Middle frontal gyrus (tissue), 1 donor: ENCODE measurements around the gene ARHGAP24.

ENCODE experiments used
- DNase-seq: peaks from one replicate; pipeline ENCODE4 v3.0.0-alpha.2; 2015; ENCODE audit warnings: low spot score; ENCODE audit errors: extremely low spot score

ARHGAP24 gene

DNA sequence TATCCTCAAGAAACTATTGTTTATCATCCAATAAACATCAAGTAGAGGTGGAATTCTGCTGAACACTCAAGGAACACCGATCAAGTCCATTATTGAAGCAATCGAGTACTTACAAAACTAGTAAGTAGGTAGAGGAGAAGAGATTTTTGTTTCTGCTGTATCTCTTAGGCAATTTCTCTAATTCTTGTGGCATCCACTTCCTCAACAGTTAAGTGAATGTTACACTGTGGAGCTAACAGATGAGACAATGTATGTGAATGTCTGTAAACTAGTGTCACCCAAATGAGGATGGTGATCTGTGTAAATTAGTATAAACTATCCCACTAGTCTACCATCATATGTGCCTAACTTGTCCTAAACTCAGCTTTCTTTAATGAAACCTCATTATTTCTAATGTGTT lies 261.6 kb downstream of the ARHGAP24 start:
- DNase-seq: no peak

DNA sequence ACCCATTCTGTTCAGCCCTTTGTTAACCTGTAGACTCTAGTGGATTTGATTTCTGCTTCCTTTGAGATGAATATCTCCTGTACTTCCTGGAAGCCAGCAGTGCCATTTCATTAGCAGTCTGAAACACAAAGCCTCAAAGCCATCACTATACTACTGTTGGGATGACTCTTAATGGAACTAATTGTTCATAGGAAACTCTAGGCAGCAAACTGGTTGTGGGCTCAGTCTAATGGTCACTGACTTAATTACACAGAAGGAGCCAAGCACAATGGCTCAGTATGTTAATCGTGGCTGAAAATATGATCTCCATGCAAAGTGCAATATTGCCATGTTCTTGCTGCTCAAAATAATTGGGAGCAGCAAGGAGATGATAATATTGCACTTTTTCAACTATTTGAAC lies 262.3 kb downstream of the ARHGAP24 start:
- no peak for DNase-seq

DNA sequence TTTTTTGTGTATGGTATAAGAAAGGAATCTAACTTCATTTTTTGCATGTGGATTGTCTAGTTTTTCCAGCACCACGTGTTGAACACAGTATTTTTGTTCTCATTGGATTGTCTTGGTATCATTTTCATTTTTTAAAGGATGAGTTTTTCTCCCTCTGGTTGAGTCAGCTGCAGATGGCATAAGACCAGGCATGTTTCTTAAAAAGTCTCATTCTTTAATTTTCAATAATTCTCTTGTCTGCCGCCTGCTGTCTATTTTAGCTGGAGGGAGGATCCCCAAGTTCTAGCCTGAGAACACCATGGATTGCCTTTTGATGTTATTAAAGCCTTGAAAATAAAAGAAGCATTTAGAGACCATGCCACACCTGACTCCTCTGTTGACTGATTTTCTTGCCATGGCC lies 263.8 kb downstream of the ARHGAP24 start:
- no peak for DNase-seq

DNA sequence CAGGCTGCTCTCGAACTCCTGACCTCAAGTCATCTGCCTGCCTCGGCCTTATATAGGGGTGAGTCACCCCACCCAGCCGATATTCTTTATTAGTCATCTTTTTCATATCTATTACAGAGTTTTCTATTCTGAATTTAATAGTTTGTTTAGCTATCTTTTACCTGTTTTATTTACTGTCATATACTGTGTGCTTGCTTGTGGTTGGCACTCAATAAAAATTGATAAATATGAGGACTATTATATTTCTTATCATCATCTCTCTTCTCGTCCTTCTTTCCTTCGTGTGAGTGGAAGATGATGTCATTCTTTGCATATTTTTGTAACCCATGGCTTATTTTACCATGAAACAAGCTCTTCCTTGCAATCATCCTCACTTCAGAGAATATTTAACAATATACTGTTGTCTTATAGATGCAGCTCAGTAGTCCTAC lies 265.5 kb downstream of the ARHGAP24 start:
- no peak for DNase-seq

DNA sequence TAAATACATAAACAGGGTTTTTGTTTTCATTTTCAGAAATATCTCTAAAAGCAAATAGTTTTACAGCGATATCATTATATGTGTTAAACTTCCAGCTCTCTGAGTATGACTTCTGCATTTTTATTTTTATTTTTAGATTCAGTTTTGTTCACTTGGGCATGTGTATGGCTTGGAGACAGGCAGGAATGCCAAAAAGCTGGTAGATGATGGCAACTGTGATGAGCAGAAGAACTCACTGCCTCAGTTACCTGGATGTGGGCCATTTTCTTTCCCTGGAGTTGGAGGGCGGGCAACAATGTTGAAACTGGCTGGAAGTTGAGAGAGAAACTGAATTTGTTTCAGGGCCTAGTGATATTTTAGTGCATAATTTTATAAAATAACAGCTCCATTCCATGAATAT lies 266.4 kb downstream of the ARHGAP24 start:
- no peak for DNase-seq

DNA sequence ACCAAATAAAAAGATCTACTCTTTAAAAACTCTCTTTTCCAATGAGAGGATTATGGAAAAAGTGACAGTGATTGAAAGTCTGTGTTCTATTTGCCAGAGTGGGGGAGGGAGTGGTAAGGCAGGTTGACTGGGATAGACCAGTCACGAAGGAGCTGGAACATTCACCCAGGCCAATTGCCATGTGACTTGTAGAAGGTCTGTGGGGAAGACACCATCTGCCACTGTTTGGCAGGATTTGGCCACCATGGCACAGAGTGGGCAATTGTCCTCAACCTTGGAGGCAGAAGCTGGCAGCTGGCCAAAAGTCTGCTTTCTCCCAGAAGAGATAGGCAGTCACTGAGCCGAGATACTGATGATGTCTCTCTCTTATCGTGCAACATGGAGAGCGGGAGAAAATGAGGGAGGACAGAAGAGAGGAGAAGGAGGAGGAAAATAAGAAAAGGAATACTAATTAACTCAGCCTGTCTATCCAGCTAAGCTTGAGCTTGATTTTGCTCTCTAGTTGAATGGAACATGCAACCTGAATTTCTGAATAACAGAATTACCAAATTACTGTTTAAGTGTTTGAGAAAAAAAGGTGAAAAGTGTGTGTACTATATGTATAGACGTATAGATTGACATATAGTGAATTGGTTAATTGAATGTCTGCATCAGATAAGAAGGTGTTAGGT lies 267.1 kb downstream of the ARHGAP24 start:
- DNase-seq: peak; percentile 55

DNA sequence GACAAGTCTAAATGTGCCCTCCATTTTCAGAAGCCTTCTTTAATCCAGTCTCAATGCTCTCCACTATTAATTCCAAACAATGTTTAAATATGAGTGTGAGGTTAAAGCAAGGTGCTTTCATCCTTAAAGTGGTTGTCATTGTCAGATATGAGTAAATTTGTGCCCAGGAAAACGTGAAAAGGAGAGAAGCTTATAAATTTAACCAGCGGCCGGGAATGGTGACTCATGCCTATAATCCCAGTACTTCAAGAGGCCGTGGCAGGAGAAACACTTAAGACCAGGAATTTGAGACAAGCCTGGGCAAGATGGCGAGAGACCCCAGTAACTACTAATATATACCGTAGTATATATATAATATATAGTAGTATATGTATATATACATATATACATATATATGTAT lies 270.0 kb downstream of the ARHGAP24 start:
- DNase-seq: no peak

DNA sequence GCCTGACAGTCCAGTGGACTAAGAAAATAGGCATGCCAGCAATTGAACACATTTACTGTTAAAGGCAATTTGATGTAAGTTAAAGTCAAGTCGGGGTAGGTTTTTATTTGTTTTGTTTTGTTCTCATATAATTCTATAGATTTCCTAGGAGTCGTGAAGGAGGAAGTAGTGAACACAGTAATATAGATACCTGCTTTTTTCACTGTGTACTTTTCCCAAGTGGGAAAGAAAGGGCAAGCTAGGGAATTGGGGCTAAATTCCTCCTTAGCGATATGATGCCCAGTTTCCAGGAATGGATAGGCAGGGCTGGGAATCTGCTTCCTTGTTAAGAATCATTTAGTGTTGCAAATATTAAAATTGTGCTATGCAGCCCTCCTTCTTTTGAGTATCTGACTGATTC lies 271.0 kb downstream of the ARHGAP24 start:
- no peak for DNase-seq

DNA sequence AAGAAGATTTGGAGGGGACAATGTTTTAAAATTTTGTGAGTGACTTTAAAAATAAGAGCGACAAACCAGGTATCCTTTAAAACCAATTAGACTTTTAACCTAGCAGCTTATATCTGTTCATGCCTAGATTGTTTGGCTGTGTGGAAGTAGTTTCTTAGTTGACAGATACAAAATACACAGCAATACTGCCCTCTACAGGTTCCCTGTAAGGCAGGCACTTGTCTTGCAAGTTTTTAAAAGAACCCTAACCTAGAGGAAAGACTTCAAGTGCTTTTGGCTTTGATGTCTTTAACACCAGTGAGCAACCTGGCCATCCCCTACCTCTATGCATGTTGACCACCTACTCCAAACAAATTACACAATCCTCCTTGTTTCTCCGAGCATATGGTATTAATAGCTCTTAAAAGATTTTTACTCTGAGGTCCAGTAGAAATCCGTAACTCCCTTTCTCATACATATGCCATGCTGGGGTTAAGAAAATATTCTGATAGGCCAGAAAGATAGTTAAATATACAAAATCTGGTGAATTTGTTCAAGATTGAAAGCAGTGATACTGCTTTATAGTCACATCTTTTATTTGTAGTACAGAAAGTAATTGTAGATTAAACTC lies 273.0 kb downstream of the ARHGAP24 start:
- DNase-seq: peak; percentile 56

DNA sequence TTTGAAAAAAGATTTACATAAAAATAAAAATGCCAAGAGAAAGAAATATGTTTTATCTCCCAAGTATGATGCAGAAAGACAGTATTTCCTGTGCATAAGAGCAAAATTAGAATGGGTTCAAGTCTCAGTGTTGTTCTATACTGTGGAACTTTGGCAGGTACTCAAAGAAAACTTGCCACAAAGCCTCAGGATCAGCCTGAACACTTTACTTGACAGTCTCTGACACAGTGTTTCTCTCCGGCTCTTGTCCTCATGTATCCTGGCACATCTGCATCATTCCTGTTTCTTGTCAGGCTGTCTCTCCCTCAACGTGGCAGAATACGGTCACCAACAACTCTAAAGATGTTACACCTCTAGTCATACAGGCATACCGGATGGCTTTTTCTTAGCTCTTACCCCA lies 273.7 kb downstream of the ARHGAP24 start:
- DNase-seq: no peak

DNA sequence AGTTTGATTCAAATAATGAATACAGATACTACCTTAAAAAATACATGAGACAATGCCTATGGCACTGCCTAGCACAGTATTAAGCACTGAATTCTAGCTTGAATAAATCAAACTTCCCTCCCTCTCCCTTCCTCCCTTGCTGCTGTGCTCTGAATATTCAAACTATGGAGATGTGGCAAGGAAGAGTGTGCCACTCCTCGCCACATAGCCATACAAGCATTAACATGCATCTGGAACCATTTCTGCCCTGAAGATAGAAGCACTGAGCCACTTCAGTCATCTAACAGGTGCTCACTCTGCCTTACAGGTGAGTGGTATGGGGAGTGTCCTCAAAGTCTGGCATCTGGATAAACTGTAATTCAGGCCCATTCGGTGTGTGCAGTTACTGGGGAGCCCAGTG lies 276.9 kb downstream of the ARHGAP24 start:
- no peak for DNase-seq

DNA sequence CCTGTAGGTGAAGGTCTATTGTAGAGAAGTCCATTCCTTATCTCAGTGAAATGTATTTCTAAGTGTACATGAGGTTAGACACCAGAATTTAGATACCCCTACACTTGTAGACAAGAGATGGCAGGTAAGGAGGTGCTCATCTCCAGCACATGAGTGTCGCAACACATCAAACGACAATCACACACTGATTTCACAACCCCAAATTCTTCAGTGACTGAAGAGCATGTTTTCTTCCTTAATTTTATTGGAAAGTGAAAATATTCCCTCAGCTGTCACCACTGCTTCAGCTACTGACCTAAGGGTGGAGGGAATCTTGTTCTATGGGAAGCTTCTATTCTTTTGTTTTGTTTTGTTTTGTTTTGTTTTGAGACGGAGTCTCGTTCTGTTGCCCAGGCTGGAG lies 280.3 kb downstream of the ARHGAP24 start:
- no peak for DNase-seq

DNA sequence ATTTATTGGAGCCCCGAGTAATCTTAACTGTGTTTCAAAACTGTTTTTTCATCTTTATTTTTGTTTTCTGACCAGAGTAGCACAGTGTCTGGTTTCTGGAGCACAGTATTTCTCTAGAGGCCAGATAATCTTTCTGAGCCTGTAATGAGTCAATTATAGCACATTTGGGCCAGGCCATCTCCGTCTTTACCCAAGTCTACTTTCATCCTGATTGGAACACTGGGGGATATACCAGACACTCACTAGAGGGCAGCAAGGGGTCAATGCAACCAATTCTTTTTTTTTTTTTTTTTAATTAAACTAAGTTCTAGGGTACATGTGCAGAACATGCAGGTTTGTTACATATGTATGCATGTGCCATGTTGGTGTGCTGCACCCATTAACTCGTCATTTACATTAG lies 282.0 kb downstream of the ARHGAP24 start:
- DNase-seq: no peak

DNA sequence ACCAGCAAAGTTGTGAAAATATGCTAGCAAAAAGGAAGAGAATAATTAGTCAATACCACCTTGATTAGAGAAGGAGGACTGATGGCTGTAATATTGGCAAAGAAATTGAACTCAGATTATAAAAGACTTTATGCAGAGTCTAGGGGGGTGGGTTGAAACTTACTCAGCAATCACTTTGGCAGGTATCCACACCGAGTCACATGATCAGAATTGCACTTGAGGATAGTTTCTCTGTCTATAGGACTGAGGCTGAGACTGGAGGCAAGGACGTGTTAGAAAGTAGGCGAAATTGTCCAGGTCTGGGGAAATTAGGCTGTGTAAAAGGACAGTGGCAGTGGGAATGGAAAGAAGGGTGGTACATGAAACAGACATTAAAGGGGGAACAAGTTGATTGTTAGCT lies 284.4 kb downstream of the ARHGAP24 start:
- no peak for DNase-seq

DNA sequence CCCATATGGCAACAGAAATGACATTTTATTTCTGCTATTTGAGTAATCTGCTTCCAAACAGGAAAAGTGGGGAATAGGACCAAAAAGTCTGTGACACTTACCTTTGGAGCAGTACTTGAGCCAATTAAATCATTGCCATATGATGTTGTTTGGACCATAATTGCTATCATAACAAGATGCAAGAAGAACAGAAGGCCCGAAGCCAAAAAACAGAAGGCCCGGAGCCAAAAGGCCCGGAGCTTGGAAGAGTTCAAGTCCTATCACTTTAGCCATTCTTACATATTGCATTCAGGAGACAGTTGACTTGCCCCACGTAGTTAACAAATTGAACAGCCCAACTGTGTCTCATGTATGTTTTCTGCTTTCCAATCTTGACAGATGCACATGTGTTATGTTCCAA lies 285.6 kb downstream of the ARHGAP24 start:
- DNase-seq: no peak

DNA sequence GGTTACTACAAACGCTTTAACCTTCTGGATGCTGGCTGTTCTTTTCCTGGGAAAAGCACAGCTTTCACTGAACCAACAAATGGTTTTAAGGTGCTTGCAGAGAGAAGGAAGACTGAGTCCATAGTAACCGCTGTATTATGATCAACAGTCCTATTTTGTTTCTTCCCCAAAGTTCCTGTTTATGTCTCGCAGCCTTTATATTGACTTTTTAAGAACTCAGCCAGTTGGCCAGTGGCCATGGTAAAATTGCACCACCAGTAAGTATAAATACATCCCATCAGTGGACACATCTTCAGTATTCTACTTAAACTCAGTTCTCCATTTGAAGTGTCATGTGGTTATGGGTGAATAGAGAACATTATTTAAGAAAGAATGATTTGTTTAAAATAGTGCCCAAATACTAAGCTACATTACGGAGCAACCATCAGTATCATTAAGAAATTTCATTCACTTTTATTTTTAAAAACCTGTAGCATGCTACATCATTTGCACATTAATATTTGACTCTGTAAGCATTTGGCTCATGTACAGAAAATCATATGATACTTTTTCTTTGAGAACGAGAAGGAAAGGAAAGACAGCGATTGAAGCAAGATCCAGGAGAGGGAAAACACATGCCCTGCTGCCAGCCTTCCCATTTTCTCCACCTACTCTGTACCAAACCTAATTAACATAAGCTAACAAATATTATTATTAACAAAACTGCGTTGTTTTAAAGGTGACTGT lies 287.0 kb downstream of the ARHGAP24 start:
- DNase-seq: no peak

DNA sequence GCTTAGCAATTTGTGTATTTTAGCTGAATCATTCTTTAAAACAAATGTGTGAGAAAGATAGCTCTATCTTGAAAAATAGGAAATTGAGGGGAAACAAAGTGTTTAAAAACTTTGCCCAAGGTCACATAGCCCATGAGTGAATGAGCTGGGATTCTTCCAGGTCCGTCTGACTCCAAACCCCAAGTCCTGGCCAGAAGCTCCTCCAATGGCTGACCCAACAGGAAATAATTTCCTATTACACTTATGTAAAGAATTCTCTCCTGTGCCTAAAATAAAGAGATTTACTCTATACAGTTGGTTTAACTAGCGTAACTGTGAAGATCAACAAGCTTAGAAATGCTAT lies 287.6 kb downstream of the ARHGAP24 start:
- DNase-seq: no peak

DNA sequence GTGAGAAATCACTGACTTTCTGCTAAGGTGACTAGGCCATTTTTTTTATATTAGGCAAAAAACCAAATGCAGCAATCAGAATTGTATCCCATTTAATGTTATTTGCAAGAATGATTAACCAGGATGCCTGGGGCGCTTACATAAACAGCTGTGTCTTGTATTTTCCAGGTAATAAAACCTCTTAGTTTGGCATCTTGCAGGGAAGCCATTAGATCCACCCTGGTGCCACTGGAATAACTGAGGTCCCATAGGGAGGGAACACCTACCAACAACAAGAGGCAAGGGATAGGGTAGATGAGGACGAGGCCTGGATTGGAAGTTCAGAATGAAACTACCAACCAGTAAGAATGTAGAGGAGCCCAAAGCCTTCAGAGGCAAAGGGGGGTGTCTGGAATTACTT lies 288.3 kb downstream of the ARHGAP24 start:
- no peak for DNase-seq

DNA sequence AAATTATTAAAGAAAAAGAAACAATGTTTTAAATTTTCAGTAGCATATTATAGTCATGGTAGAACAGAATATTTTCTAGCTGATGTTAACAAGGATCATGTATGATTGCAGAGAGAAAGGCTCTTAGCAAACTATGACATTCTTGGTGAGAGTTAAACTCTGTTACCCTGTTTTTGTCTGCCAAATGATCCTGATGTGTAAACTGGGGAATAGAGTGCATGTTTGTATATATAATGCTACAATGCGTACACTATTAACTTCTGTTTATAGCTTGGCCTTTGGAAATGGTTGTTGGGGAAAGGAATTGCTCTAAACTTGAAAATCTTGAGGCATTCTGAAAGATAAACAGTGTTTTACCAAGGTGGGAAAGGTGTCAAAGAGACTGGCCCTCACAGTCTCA lies 292.7 kb downstream of the ARHGAP24 start:
- no peak for DNase-seq

DNA sequence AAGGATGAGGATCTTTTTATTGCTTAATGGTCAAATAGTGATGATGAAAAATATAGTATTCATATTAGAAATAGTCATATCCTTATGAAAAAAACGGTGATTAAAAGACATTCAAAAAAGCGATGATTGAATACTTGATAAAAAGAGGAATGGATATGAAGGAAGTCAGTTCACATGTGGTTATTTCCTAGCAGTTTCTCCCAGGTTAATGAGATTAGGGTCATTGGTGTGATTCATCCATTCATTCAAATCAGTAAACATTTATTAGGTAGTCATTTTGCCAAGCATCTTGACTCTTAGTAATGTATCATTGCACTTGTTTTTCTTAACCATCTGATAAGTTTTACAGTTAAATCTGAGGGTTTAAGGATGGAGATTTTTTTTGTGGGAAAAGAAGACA lies 294.1 kb downstream of the ARHGAP24 start:
- no peak for DNase-seq

DNA sequence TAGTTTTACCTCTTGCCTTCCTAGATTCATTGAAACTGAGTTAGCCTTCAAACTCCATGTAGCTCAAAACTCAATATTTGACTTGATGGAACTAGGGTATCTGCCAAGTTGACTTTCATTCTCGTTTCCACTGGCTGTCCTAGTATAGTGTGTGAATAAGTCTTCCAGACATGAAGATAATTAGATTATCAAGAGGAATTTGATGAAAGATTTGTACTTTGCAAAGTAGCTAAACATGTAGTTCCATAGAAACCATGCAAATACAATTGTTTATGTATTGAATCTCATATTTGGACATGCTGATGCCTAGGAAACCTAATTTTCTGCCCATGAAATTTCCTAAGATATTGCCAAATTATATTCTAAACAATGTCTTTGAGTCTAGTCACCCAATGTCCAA lies 297.5 kb downstream of the ARHGAP24 start:
- DNase-seq: no peak

DNA sequence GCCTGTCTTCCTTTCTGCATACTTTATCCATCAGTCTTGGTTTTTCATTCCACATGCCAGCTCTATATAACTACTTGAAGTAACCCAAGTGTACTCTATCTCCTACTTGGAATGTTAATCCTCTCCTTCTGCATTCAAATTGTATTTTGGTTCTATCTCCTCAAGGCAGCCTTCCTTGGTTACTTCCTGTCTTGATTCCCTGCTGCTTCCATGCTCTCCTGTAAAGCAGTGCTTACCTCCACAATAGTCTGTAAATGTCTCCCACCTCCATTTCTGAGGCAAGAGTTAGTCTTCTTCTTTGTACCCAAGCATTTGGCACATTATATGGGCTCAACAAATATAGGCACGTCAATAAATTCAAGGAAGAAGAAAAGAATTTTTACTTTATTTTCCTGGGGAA lies 298.4 kb downstream of the ARHGAP24 start:
- DNase-seq: no peak

DNA sequence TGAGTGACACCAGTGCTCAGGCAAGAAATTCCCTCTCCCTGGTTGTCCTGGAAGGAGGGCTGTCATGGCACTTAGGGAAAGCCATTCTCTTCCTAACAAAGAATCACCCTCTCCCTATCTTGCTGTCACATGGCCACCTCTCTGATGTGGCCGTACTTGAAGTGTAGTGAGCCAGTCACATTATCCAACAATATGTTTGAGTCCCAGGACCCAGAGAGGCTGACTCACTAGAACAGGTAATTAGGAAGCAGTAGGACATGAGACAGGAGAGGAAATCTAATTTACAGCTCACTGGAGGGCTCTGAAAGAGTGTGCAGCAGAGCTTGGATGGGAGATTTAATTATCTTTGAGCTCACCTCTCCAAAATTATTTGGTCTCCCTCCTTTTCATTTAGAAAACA lies 299.1 kb downstream of the ARHGAP24 start:
- no peak for DNase-seq
